Measurements from ENCODE around the gene ANKRD52. TPM values are rescaled to one million over a fixed set of nuclear protein-coding genes. Genes with fewer than 3 reads are reported as not detected.
A peak's percentile ranks its signal among the peaks of the same experiment; 100 is the strongest.

The ANKRD52 gene
- total RNA-seq, 4 donors from 2014 or later: 30.5 to 48.7 (median 36.6) TPM

- Histone ChIP-seq H3K27me3 (no peaks in the 10 kb centered on the region), H3K27ac (peak overlapping the region in 2 of 4 donors; percentile 94), H3K4me3 (no peak overlapping the region), H3K9me3 (no peaks in the 10 kb centered on the region), H3K36me3 (peaks cover 0 to 18% (median 0%) of the 10 kb centered on the region in 3 donors), H3K4me1 (peaks cover 5 to 40% (median 6%) of the 10 kb centered on the region in 4 donors)
- no peak for DNase-seq
- TF ChIP-seq POLR2A (IDR thresholded peaks at IDR 0.05) (no peak), CTCF (IDR thresholded peaks at IDR 0.05) (no peak)
These were observed 38.3 kb downstream of the ANKRD52 start for GRCh38 chr12:56219840-56220239.

GRCh38 chr12:56216461-56216860 is 41.7 kb downstream of the ANKRD52 start:
- Histone ChIP-seq H3K4me3 (no peak overlapping the region), H3K9me3 (no peaks in the 10 kb centered on the region), H3K36me3 (peaks cover 0 to 52% (median 0%) of the 10 kb centered on the region in 3 donors), H3K27ac (no peak overlapping the region), H3K27me3 (no peaks in the 10 kb centered on the region), H3K4me1 (peaks cover 0 to 19% (median 0%) of the 10 kb centered on the region in 4 donors)
- no peak for DNase-seq
- no peak for TF ChIP-seq POLR2A (IDR thresholded peaks at IDR 0.05)
- TF ChIP-seq CTCF (IDR thresholded peaks at IDR 0.05): no peak

DNA sequence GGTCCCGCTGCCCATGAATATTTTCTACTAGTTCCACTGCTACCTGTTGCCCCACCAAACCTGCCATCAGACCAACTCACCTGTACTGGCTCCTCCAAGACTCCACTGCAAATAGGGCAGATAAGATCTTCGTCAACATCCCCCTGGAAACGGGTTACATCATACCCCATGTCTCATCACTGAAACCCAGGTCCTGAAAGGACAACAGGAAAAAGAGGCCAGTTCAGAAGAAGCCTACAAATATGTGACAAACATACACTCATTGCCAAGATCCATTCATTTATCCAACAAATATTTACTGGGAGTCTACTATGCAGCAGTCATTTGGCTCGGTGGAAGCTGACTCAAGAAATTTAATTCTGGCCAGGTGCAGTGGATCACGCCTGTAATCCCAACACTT is 44.3 kb downstream of the ANKRD52 start:
- TF ChIP-seq POLR2A (IDR thresholded peaks at IDR 0.05): no peak
- TF ChIP-seq CTCF (IDR thresholded peaks at IDR 0.05): no peak
- Histone ChIP-seq H3K4me3 (no peak overlapping the region), H3K27ac (no peak overlapping the region), H3K36me3 (peaks cover 0 to 76% (median 3%) of the 10 kb centered on the region in 3 donors), H3K27me3 (no peaks in the 10 kb centered on the region), H3K4me1 (no peaks in the 10 kb centered on the region), H3K9me3 (no peaks in the 10 kb centered on the region)
- DNase-seq: no peak

- no peaks in the 10 kb centered on the region for H3K4me1 ChIP-seq
- no peak overlapping the region for H3K27ac ChIP-seq
- no peaks in the 10 kb centered on the region for H3K27me3 ChIP-seq
- TF ChIP-seq CTCF (IDR thresholded peaks at IDR 0.05) (no peak), POLR2A (IDR thresholded peaks at IDR 0.05) (no peak)
- no peak for DNase-seq
- no peaks in the 10 kb centered on the region for H3K9me3 ChIP-seq
- no peak overlapping the region for H3K4me3 ChIP-seq
- peaks cover 2 to 90% (median 3%) of the 10 kb centered on the region in 3 donors for H3K36me3 ChIP-seq
These were observed 45.8 kb downstream of the ANKRD52 start for GRCh38 chr12:56212361-56212760.

DNA sequence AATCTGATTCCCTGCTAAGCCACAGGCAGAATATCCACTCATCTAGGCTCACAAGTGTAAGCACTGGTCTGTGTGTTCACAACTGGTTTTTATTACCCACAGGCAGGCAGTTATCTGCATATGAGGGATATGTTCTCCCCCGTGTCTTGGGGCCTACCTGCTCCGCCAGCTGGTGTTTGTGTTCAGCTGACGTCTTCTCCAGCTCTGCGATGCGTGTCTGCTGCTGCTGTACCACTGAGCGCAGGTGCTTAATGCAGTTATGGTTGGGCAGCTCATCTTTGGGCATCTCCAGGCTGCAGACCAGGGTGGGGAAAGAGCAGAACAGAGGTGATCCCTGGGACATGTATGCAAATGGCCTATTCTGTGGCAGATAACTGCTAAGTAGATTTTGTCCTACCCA is 50.2 kb downstream of the ANKRD52 start:
- no peaks in the 10 kb centered on the region for H3K4me1 ChIP-seq

More for the DNA sequence above, 50.2 kb downstream of the ANKRD52 start:
- Histone ChIP-seq H3K27ac (peak overlapping the region in 2 of 4 donors; percentile 52), H3K4me3 (no peak overlapping the region), H3K9me3 (no peaks in the 10 kb centered on the region), H3K36me3 (peaks cover 3 to 85% (median 5%) of the 10 kb centered on the region in 3 donors), H3K27me3 (no peaks in the 10 kb centered on the region)
- no peak for TF ChIP-seq POLR2A (IDR thresholded peaks at IDR 0.05)
- TF ChIP-seq CTCF (IDR thresholded peaks at IDR 0.05): no peak
- peak in 2 of 3 donors; percentile 73 to 78 for DNase-seq

Data from Peyer's patch (tissue), 4 donors.